RPMI8226 (cell line): ENCODE results near the gene MAGIX.

ENCODE experiments used
- DNase-seq: peaks from one replicate; pipeline ENCODE4 v3.0.0-alpha.2; 2015

The MAGIX gene

DNA sequence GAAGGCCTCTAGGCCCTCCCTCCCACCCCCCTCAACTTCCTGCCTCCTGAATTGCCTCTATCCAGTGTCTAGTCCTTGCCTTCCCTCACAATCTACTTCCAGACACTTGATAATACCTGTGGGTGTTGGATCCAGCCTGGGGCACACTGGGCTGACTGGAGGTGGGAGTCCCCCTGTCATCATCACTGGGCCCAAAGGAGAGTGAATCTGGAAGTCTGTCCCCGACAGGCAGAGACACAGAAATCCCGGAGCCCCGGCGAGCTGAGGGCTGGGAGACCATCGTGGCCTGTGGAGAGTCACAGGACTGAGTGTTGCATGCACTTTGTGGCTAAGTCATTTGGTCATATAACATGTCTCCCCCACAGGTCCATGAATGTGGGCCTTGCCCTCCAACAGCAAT lies 45.8 kb downstream of the MAGIX start:
- DNase-seq = no peak

DNA sequence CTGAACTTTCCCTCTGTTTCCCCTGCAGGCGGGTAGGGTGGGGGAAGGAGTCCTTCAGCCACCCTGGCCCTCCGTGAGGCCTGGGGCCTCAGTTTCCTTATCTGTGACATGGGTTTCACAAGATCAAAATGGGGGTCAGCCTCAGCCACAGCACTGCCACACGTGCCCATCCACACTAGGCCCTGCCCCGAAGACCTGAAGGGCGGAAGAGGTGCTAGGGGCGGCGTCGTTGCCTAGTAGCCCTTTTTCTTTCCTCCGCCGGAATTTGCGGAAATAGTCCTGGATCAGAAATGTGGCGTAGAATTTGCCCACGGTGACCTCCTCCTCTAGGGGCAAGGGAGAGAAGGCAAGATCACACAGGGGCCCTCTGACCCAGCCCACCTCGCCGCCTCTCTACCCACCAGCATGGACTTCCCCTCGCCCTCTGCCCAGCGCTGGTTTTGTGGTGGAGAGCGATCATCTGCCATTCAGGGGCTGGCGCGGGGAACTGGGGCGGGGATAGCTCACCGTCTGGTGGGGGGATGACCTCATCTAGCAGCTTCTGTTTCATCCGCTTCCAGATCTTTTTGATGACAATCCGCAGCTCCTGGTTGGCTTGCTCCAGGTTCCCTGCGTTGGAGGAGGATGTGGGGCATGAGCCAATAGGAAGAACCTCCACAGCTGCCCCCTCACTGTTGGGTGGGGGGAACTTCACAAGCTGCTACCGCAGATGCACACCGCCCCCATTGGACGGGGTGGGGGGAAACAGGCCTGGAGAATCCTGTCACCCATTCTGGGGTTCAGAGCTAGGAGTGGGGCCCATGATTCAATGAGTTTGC lies 47.1 kb downstream of the MAGIX start:
- no peak for DNase-seq

DNA sequence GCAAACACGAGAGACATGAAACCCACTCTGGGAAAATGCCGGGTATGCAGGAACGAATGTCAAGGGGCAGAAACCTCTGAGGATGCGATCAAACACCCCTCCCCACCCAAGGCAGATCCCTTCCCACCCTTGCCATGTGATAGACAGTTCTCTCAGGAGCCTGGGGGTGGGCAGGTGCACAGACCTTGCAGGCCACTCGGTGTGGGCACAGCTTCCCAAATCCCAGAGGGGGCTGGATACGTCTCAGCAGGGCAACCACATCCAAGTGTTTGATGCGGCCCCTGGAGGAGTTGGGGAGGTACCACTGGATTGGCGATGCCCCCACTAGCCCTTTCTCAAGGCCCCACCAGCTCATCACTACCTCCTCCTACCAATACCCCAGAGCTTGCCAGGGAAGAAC lies 47.8 kb downstream of the MAGIX start:
- DNase-seq = no peak

DNA sequence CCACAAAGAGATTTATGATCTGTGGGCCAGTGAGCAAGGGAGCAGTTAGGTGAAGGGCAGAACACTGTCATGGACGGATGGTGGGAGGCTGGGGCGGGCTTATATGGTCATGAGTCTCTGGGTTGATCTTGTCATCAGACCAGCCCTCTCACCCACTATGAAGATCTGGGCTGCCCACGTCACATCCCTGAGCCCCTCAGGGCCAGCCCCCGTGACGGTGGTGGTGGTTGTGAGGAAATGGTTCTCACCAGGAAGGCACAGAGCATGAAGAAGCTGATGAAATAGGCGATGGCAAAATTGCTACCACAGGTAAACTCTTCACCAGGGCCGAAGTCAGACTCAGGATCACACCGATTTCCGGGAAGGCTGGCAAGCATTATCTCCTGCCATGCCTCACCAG lies 48.5 kb downstream of the MAGIX start:
- DNase-seq = no peak

DNA sequence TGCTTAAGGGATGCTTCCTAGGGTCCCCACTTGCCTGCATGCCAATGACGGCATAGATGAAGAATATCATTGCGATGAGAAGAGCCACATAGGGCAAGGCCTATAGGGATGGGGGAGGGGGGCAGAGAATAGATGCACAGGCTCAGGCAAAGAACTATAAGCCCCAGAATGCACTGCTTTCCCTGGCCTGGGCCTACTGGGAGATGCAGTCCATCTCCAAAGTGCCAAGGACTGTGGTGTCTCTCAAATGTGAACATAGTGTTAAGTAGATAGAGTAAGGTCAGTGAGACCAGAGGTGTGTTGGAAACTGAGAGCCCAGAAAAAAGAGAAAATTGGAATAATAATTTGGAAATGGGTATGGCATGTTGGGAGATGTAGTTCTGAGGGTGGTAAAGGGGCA lies 49.7 kb downstream of the MAGIX start:
- no peak for DNase-seq

DNA sequence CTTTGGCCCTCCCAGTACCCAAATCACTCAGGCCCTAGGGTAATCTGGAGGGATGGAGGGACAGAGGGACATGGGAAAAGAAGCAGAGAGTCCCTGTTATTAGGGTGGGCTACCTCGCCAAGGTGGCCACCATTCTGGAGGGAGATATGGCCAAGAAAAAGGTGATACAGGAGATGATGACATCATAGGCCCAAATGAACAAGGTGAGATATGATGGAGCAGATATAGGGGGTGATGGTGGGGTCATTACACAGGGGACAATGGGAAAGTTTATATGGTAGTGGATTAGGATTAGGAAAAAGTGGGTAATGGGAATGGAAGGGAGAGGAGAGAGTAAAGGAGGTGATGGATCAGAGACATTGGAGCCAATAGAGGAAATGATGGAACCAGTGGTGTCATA lies 50.3 kb downstream of the MAGIX start:
- no peak for DNase-seq

DNA sequence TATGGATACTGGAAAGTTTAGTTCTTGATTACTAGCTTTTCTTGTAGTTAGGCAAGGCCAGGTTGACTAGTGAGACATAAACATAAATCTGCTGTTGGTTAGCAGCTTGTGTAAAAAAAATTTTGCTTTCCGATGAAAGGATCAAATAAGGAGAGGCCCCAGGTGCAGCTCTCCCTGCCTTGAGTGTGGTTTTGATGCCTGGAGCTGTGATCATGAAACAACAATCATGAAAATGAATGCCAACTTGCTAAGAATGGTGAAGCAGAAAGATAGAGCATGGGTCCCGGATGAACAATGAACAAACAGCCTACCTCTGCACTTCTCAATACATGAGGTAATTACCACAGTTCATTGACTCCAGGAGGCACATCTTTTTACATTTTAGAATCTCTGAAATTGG lies 51.9 kb downstream of the MAGIX start:
- DNase-seq = no peak

DNA sequence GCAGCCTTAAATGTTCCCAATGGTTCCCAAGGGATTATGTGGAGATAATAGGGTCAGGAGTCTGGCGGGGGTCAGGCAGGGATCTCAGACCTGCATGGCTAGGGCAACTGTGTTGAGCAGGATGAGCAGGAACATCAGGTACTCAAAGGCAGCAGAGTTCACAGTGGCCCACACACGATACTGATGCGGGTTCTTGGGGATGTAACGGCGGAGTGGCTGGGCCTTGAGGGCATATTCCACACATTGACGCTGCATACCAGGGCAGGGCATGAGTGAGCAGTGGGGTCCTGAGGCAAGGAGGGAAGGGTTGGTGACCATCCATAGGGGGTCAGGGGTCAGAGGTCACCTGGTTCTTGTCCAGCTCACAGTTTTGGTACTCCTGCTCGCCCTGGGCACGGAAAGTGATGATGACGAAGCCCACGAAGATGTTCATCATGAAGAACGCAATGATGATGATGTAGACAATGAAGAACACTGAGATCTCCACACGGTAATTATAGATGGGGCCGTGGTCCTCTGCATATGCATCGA lies 52.5 kb downstream of the MAGIX start:
- DNase-seq = no peak
